HAP-1 (cell line): ENCODE data around the gene EEFSEC.
A peak's percentile ranks its signal among the peaks of the same experiment; 100 is the strongest.

Source experiments
- DNase-seq, 2 experiments: peaks; one replicate each; pipeline ENCODE4 v3.0.0-alpha.2; 2016 to 2020; ENCODE audit warnings: low spot score in 2 of 2
- H3K27me3 ChIP-seq: fragments of 250-450 bp; sonication (Bioruptor Pico); 2 replicates; pipeline ENCODE4 v1.5.1; 2020; ENCODE audit warnings: low read depth, mild to moderate bottlenecking, moderate library complexity
- H3K36me3 ChIP-seq: fragments of 250-450 bp; sonication (Bioruptor Pico); replicated peaks from 2 replicates; pipeline ENCODE4 v1.5.1; 2020; ENCODE audit warnings: mild to moderate bottlenecking
- H3K4me1 ChIP-seq: fragments of 250-450 bp; sonication (Bioruptor Pico); 2 replicates; pipeline ENCODE4 v1.5.1; 2020; ENCODE audit warnings: mild to moderate bottlenecking
- H3K4me3 ChIP-seq: fragments of 250-450 bp; sonication (Bioruptor Pico); 2 replicates; pipeline ENCODE4 v1.5.1; 2020; ENCODE audit warnings: mild to moderate bottlenecking, moderate library complexity
- H3K9me3 ChIP-seq: fragments of 250-450 bp; sonication (Bioruptor Pico); 2 replicates; pipeline ENCODE4 v1.5.1; 2020; ENCODE audit warnings: mild to moderate bottlenecking, moderate library complexity
- in situ Hi-C: fragments of 300-500 bp; cut with MboI; formaldehyde crosslinking; loops from 3 replicates; pipeline ENCODE4 v1.14.3; 2020; ENCODE audit warnings: low sequenced_read_pairs, inconsistent platforms, mixed read lengths

Gene EEFSEC

GRCh38 chr3:128262457-128262856 is 109.2 kb downstream of the EEFSEC start:
- Histone ChIP-seq H3K4me3 (no peak overlapping the region), H3K36me3 (no peaks in the 10 kb centered on the region), H3K27me3 (no peaks in the 10 kb centered on the region), H3K9me3 (peaks cover 4% of the 10 kb centered on the region), H3K4me1 (peaks cover 2% of the 10 kb centered on the region; the same call in 1 of the 2 replicates)
- no peak for DNase-seq
- in situ Hi-C loops: no loop called here

- no peaks in the 10 kb centered on the region for H3K27me3 ChIP-seq
- in situ Hi-C loops: no loop called here
- H3K9me3 ChIP-seq: peaks cover 4% of the 10 kb centered on the region
- no peak overlapping the region for H3K4me3 ChIP-seq
- DNase-seq: no peak
- no peaks in the 10 kb centered on the region for H3K36me3 ChIP-seq
- peaks cover 2% of the 10 kb centered on the region; the same call in 1 of the 2 replicates for H3K4me1 ChIP-seq
Measured at GRCh38 chr3:128263118-128263517, 109.8 kb downstream of the EEFSEC start.

- H3K4me3 ChIP-seq: no peak overlapping the region
- no peaks in the 10 kb centered on the region for H3K27me3 ChIP-seq
- peaks cover 2% of the 10 kb centered on the region; the same call in 1 of the 2 replicates for H3K4me1 ChIP-seq
- in situ Hi-C loops: no loop called here
- no peaks in the 10 kb centered on the region for H3K36me3 ChIP-seq
- no peak for DNase-seq
- peaks cover 4% of the 10 kb centered on the region for H3K9me3 ChIP-seq
Measured at GRCh38 chr3:128263946-128264345, 110.7 kb downstream of the EEFSEC start.

GRCh38 chr3:128266453-128266852 is 113.2 kb downstream of the EEFSEC start:
- in situ Hi-C loops: no loop called here

GRCh38 chr3:128267541-128267940 is 114.3 kb downstream of the EEFSEC start:
- Histone ChIP-seq H3K27me3 (no peaks in the 10 kb centered on the region), H3K9me3 (no peaks in the 10 kb centered on the region), H3K4me3 (no peak overlapping the region), H3K36me3 (no peaks in the 10 kb centered on the region), H3K4me1 (peaks cover 2% of the 10 kb centered on the region; the same call in 1 of the 2 replicates)
- in situ Hi-C loops: no loop called here
- DNase-seq: no peak

More at GRCh38 chr3:128266453-128266852, 113.2 kb downstream of the EEFSEC start:
- Histone ChIP-seq H3K4me1 (peaks cover 2% of the 10 kb centered on the region; the same call in 1 of the 2 replicates), H3K4me3 (no peak overlapping the region), H3K36me3 (no peaks in the 10 kb centered on the region), H3K27me3 (no peaks in the 10 kb centered on the region), H3K9me3 (no peaks in the 10 kb centered on the region)
- DNase-seq: peak in 1 of 2 experiments; percentile 40

GRCh38 chr3:128269006-128269775 is 115.9 kb downstream of the EEFSEC start:
- no peak for DNase-seq
- no peaks in the 10 kb centered on the region for H3K36me3 ChIP-seq
- H3K4me1 ChIP-seq: peaks cover 2% of the 10 kb centered on the region; the same call in 1 of the 2 replicates
- H3K27me3 ChIP-seq: no peaks in the 10 kb centered on the region
- H3K4me3 ChIP-seq: no peak overlapping the region
- no peaks in the 10 kb centered on the region for H3K9me3 ChIP-seq
- in situ Hi-C loops: no loop called here

GRCh38 chr3:128269796-128270195 is 116.5 kb downstream of the EEFSEC start:
- Histone ChIP-seq H3K4me1 (peaks cover 2% of the 10 kb centered on the region; the same call in 1 of the 2 replicates), H3K36me3 (no peaks in the 10 kb centered on the region), H3K4me3 (no peak overlapping the region), H3K27me3 (no peaks in the 10 kb centered on the region), H3K9me3 (no peaks in the 10 kb centered on the region)
- DNase-seq: no peak
- in situ Hi-C loops: no loop called here

- Histone ChIP-seq H3K9me3 (no peaks in the 10 kb centered on the region), H3K4me1 (peaks cover 2% of the 10 kb centered on the region; the same call in 1 of the 2 replicates), H3K36me3 (no peaks in the 10 kb centered on the region), H3K27me3 (no peaks in the 10 kb centered on the region), H3K4me3 (no peak overlapping the region)
- no peak for DNase-seq
- in situ Hi-C loops: no loop called here
Measured at GRCh38 chr3:128270559-128271492, 117.5 kb downstream of the EEFSEC start.

- no peak for DNase-seq
- Histone ChIP-seq H3K27me3 (no peaks in the 10 kb centered on the region), H3K4me3 (no peak overlapping the region), H3K4me1 (no peaks in the 10 kb centered on the region), H3K9me3 (no peaks in the 10 kb centered on the region), H3K36me3 (no peaks in the 10 kb centered on the region)
- in situ Hi-C loops: no loop called here
Measured at GRCh38 chr3:128271536-128272332, 118.5 kb downstream of the EEFSEC start.

GRCh38 chr3:128273109-128273840 is 120.0 kb downstream of the EEFSEC start:
- no peaks in the 10 kb centered on the region for H3K27me3 ChIP-seq
- H3K9me3 ChIP-seq: no peaks in the 10 kb centered on the region
- in situ Hi-C loops: no loop called here
- no peak overlapping the region for H3K4me3 ChIP-seq
- no peak for DNase-seq
- H3K4me1 ChIP-seq: no peaks in the 10 kb centered on the region
- H3K36me3 ChIP-seq: no peaks in the 10 kb centered on the region

GRCh38 chr3:128273841-128274573 is 120.7 kb downstream of the EEFSEC start:
- Histone ChIP-seq H3K4me1 (no peaks in the 10 kb centered on the region), H3K36me3 (no peaks in the 10 kb centered on the region), H3K4me3 (no peak overlapping the region), H3K27me3 (no peaks in the 10 kb centered on the region), H3K9me3 (no peaks in the 10 kb centered on the region)
- DNase-seq: no peak
- in situ Hi-C loops: no loop called here

- in situ Hi-C loops: no loop called here
- Histone ChIP-seq H3K9me3 (no peaks in the 10 kb centered on the region), H3K4me1 (no peaks in the 10 kb centered on the region; the same call in 1 of the 2 replicates), H3K36me3 (no peaks in the 10 kb centered on the region), H3K27me3 (no peaks in the 10 kb centered on the region), H3K4me3 (no peak overlapping the region)
- DNase-seq: no peak
Measured at GRCh38 chr3:128274837-128275236, 121.6 kb downstream of the EEFSEC start.
